Epithelial cell of alveolus of lung (primary cell): ENCODE data around the gene C4orf33. TPM values are rescaled to one million over a fixed set of nuclear protein-coding genes. Genes with fewer than 3 reads are reported as not detected.

Experiments used
- total RNA-seq: library from RNA; depleted of rRNA; stranded (reverse); fragments of >200 nt; gene quantifications from 2 replicates; pipeline ENCODE4 v1.2.1, GENCODE V29; 2015

The C4orf33 gene, protein sequence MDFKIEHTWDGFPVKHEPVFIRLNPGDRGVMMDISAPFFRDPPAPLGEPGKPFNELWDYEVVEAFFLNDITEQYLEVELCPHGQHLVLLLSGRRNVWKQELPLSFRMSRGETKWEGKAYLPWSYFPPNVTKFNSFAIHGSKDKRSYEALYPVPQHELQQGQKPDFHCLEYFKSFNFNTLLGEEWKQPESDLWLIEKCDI
- total RNA-seq = 7.6 and 27.8 TPM in 2 replicates

DNA sequence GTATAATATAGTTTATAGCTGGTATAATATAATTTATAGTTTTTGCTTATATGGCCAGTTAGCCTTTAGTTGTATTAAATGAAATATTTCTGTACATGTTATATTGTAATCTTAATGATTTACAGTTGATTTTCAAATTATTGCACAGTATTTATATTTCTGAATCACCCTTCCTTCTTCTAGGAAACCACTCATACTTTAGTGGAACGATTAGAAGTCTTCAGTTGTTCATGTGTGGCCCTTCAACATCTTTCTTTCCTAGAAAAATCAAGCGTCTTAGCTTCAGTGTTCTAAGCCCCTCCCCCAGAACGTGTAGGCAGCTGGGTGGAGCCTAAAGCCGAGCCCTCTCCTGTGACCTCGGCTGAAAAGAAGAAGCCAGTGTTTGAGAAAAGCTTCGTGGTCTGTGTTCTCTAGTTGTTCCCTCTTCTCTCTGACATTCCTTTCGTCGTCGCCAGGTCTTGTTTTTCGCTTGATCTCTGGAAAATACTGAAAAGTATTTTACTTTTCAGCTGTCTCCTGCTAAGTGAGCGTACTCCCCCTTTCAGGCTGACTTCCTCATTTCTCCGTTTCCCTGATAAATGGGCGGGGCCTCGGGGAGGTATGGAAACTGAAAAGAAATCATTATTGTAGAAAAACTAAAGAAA is at the start of gene C4orf33:
Gene C4orf33 (plus strand): TSS at position 342 of the 644 bp plus-strand sequence. CDS start 6,459 bp downstream, outside the sequence.

DNA sequence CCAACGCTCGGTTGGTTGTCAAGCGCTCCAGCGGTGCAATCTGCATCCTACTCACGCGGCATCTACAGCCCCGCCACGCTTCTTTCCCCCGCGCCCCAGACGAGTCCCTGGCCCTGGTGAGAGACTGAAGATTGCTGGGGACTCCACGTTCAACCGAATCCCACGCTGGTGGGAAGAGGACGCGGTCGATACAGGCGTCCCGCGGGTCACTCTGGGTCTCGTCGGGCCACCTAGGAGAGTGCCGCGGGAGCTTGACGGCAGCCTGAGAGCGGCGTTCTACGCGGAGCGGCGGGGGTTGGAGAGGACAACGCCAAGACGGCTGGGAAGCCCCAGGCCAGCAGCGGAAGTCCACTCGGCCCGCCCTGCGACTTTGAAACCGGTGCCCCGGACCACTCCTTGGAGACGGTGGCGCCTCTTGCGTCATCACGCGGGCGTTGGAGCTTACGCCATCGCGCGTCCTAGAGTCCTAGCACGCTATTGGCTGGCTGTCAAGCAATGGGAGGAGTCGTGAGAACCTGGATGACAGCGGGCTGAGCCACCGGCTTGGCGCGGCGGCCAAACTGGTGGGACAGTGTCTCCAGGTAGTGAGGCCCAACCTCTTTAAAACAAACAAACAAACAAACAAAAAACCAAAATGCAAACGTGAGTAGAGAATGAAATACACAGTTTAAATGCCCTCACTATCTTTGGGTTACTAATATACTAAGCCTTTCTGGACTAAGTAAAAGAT is 2.6 kb upstream of the C4orf33 start, which contains the start of gene SCLT1:
Gene SCLT1 (minus strand): TSS at position 349 of the 730 bp plus-strand sequence. CDS start 436 bp downstream, outside the sequence.

Other genes with a start within 250 kb of the C4orf33 start
- gene SCLT1, start 2.6 kb upstream of the C4orf33 start, total RNA-seq = 8.0 and 11.1 TPM in 2 replicates